Gastroesophageal sphincter (tissue), 4 donors: ENCODE measurements around the gene TBX21. TPM values are rescaled to one million over a fixed set of nuclear protein-coding genes. Genes with fewer than 3 reads are reported as not detected.

Experiments
- ATAC-seq: fragments of 150-250 bp; one replicate; pipeline ENCODE4 v1.9.1; 2016; ENCODE audit warnings: mild to moderate bottlenecking, moderate library complexity
- H3K27ac ChIP-seq, 4 donors: fragments of 200-600 bp; sonication (generic) in 3 of 4; 1 replicate in 3 of 4; 2 replicates in 1 of 4; pipeline ENCODE4 v1.5.1; 2016 to 2019
- H3K27me3 ChIP-seq: fragments of 200-600 bp; sonication (generic); one replicate; pipeline ENCODE4 v1.5.1; 2019
- H3K36me3 ChIP-seq, 2 donors: fragments of 200-600 bp; sonication (generic); one replicate each; pipeline ENCODE4 v1.5.1; 2019; ENCODE audit warnings: control low read depth in 1 of 2
- H3K4me1 ChIP-seq, 3 donors: fragments of 200-600 bp; sonication (generic); 1 replicate in 2 of 3; 2 replicates in 1 of 3; pipeline ENCODE4 v1.5.1; 2016 to 2019; ENCODE audit warnings: control low read depth in 2 of 3
- H3K4me3 ChIP-seq, 2 donors: fragments of 200-600 bp; sonication (generic); one replicate each; pipeline ENCODE4 v1.5.1; 2019; ENCODE audit warnings: mild to moderate bottlenecking in 1 of 2, moderate library complexity in 1 of 2
- H3K9me3 ChIP-seq, 3 donors: fragments of 200-600 bp; sonication (generic); one replicate each; pipeline ENCODE4 v1.5.1; 2017 to 2019; ENCODE audit warnings: control low read depth in 2 of 3
- CTCF ChIP-seq, 4 experiments: fragments of 200-600 bp in 2 of 4; fragments of 450-650 bp in 2 of 4; sonication (generic) in 1 of 4; IDR thresholded peaks; one replicate each; pipeline ENCODE4 v1.5.1; 2017 to 2019; ENCODE audit warnings: antibody characterized with exemption in 4 of 4, mild to moderate bottlenecking in 2 of 4, moderate library complexity in 2 of 4
- EP300 ChIP-seq: sonication (generic); formaldehyde crosslinking; IDR thresholded peaks from one replicate; pipeline ENCODE4 v1.6.1; 2017; ENCODE audit warnings: antibody characterized with exemption, mild to moderate bottlenecking
- POLR2A ChIP-seq, 2 donors: fragments of 450-650 bp; IDR thresholded peaks; one replicate each; pipeline ENCODE4 v1.6.1; 2017; ENCODE audit warnings: antibody characterized with exemption in 2 of 2, mild to moderate bottlenecking in 2 of 2, moderate library complexity in 1 of 2
- POLR2AphosphoS5 ChIP-seq: sonication (generic); formaldehyde crosslinking; IDR thresholded peaks from one replicate; pipeline ENCODE4 v1.6.1; 2017; ENCODE audit warnings: antibody characterized with exemption
- WGBS, 2 donors: methylation state at CpG; one replicate each; pipeline ENCODE4 v1.1.5; 2018; ENCODE audit warnings: low coverage in 1 of 2; 5-methylcytosine and 5-hydroxymethylcytosine counted together
- total RNA-seq, 4 donors: library from RNA; depleted of rRNA; stranded (reverse); fragments of >200 nt; gene quantifications; one replicate each; pipeline ENCODE4 v1.1.0, GENCODE V29; 2016

The TBX21 gene
- total RNA-seq, 4 donors from 2014 or later: 0.94 to 1.1 TPM; not detected in 2

DNA sequence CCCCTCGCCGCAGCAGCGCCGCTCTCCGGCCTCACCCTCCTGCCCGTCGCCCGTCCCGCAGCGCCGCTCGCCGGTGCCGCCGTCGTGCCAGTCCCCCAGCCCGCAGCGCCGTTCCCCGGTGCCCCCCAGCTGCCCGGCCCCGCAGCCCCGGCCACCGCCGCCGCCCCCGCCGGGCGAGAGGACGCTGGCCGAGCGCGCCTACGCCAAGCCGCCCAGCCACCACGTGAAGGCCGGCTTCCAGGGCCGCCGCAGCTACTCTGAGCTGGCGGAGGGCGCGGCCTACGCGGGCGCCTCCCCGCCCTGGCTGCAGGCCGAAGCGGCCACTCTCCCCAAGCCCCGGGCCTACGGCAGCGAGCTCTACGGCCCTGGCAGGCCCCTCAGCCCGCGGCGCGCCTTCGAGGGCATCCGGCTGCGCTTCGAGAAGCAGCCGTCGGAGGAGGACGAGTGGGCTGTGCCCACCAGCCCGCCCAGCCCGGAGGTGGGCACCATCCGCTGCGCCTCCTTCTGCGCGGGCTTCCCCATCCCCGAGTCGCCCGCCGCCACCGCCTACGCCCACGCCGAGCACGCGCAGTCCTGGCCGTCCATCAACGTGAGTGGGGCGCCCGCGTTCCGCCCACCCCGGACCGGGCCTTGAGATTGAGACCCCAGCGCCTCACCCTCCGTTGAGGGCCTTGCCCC, 24.0 kb upstream of the TBX21 start:
- H3K27ac ChIP-seq: peak overlapping the region in 3 of 4 donors; percentile 73 to 79 (median 77)

GRCh38 chr17:47709594-47709993, 23.4 kb upstream of the TBX21 start:
- peak overlapping the region in 2 of 4 donors; percentile 77 to 79 for H3K27ac ChIP-seq
- no peaks in the 10 kb centered on the region for H3K9me3 ChIP-seq
- H3K4me3 ChIP-seq: peak overlapping the region in 1 of 2 donors; percentile 56
- 76 to 87% methylated on average over 3 of the region's 3 CpGs for WGBS, 2 donors
- H3K4me1 ChIP-seq: peaks cover 0 to 49% (median 9%) of the 10 kb centered on the region in 3 donors
- no peak for ATAC-seq
- H3K27me3 ChIP-seq: peaks cover 18% of the 10 kb centered on the region
- TF ChIP-seq POLR2A (IDR thresholded peaks at IDR 0.05) (no peak), POLR2AphosphoS5 (no peak), CTCF (IDR thresholded peaks at IDR 0.05) (no peak), EP300 (no peak)
- peaks cover 0 to 42% of the 10 kb centered on the region in 2 donors for H3K36me3 ChIP-seq

More for the DNA sequence above, 24.0 kb upstream of the TBX21 start:
- ATAC-seq: peak; percentile 79
- no peaks in the 10 kb centered on the region for H3K9me3 ChIP-seq
- 68% methylated on average over 18 of the region's 89 CpGs; no CpG with 5 or more reads in 1 of the 2 donors for WGBS, 2 donors
- no peak for TF ChIP-seq CTCF (IDR thresholded peaks at IDR 0.05)
- TF ChIP-seq EP300: no peak
- TF ChIP-seq POLR2AphosphoS5: no peak
- TF ChIP-seq POLR2A (IDR thresholded peaks at IDR 0.05): peak in 1 of 2 donors; percentile 30
- peaks cover 0 to 43% of the 10 kb centered on the region in 2 donors for H3K36me3 ChIP-seq
- H3K27me3 ChIP-seq: peaks cover 12% of the 10 kb centered on the region
- peaks cover 0 to 53% (median 9%) of the 10 kb centered on the region in 3 donors for H3K4me1 ChIP-seq
- peak overlapping the region; percentile 12 to 56 for H3K4me3 ChIP-seq

DNA sequence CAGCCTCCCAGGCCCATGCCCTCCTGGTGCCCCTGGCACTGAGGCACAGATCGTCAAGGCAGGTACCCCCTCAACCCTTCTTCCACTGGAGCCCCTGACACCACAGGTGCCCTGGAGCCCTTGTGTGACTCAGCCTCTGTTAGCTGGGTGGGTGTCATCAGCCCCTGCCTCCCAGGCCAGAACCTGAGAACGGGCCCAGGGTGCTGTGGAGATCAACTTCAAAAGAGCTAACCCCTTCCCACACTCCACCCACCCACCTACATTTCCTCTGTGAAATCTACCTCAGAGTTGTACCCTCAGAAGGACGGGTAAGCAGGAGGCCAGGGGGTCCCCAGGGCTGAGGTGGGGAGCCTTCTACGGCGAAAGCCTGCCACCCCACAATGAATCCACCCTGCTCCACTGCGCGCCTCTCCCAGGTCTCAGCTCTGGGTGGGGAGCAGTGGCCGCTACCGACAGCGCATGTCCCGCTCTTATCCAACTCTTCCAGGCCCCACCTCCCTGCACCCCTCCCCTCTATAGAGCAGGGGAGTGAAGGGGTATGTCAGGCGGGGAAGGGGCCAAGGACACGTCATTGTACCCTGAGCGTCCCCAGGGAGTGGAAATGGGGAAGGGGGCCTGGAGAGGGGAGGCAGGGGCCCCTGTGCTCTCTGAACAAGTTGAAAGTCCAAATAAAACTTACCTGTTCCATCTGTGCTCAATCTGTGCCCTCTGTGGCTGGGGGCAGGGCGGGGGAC, 21.5 kb upstream of the TBX21 start:
- peaks cover 0 to 33% of the 10 kb centered on the region in 2 donors for H3K36me3 ChIP-seq
- H3K27me3 ChIP-seq: peaks cover 32% of the 10 kb centered on the region
- 80% methylated on average over 3 of the region's 15 CpGs; no CpG with 5 or more reads in 1 of the 2 donors for WGBS, 2 donors
- no peak overlapping the region for H3K4me3 ChIP-seq
- H3K27ac ChIP-seq: no peak overlapping the region
- no peaks in the 10 kb centered on the region for H3K9me3 ChIP-seq
- no peak for ATAC-seq
- TF ChIP-seq CTCF (IDR thresholded peaks at IDR 0.05) (no peak), POLR2AphosphoS5 (no peak), POLR2A (IDR thresholded peaks at IDR 0.05) (no peak), EP300 (no peak)
- peaks cover 0 to 29% (median 4%) of the 10 kb centered on the region in 3 donors for H3K4me1 ChIP-seq

- Histone ChIP-seq H3K9me3 (no peaks in the 10 kb centered on the region), H3K36me3 (peaks cover 0 to 33% of the 10 kb centered on the region in 2 donors), H3K4me3 (no peak overlapping the region), H3K4me1 (peaks cover 0 to 20% (median 0%) of the 10 kb centered on the region in 3 donors), H3K27ac (no peak overlapping the region), H3K27me3 (peaks cover 37% of the 10 kb centered on the region)
- TF ChIP-seq CTCF (IDR thresholded peaks at IDR 0.05) (no peak), POLR2A (IDR thresholded peaks at IDR 0.05) (no peak), POLR2AphosphoS5 (no peak), EP300 (no peak)
- no peak for ATAC-seq
- 56 to 67% methylated on average over 1 to 4 of the region's 5 CpGs for WGBS, 2 donors
Observed at GRCh38 chr17:47712330-47713023, 20.6 kb upstream of the TBX21 start.
